SU-DHL-6 (cell line): Measurements from ENCODE around the gene PA2G4.

Experiments used
- H2AFZ ChIP-seq: fragments of 200-600 bp; sonication (generic); 2 replicates; pipeline ENCODE4 v1.6.1; 2014; ENCODE audit warnings: low read depth, mild to moderate bottlenecking, moderate library complexity, mixed read lengths, antibody characterized with exemption, low read length; ENCODE audit not compliant: severe bottlenecking
- H3F3A ChIP-seq: fragments of 200-600 bp; shearing (Covaris generic); 2 replicates; pipeline ENCODE4 v1.6.0; 2016; ENCODE audit warnings: antibody characterized with exemption, mild to moderate bottlenecking; ENCODE audit not compliant: insufficient read depth
- H3K27ac ChIP-seq: fragments of 200-600 bp; sonication (generic); 2 replicates; pipeline ENCODE4 v1.5.1; 2016; ENCODE audit warnings: low read depth, mild to moderate bottlenecking, low read length, moderate library complexity, mixed read lengths
- H3K27me3 ChIP-seq: fragments of 200-600 bp; sonication (generic), shearing (Covaris generic); 2 replicates; pipeline ENCODE4 v1.6.0; 2014; ENCODE audit warnings: mild to moderate bottlenecking, low read length
- H3K36me3 ChIP-seq: fragments of 200-600 bp; sonication (generic); 2 replicates; pipeline ENCODE4 v1.6.1; 2014; ENCODE audit warnings: mild to moderate bottlenecking, low read length, mixed read lengths
- H3K4me2 ChIP-seq: fragments of 300-600, 200-600 bp; shearing (Covaris generic), sonication (generic); 2 replicates; pipeline ENCODE4 v1.6.0; 2014; ENCODE audit warnings: low read length, low read depth, mild to moderate bottlenecking; ENCODE audit not compliant: poor library complexity, severe bottlenecking
- H3K4me3 ChIP-seq: fragments of 200-600 bp; sonication (generic); 2 replicates; pipeline ENCODE4 v1.5.1; 2014; ENCODE audit warnings: antibody characterized with exemption, low read length, mild to moderate bottlenecking, mixed read lengths; ENCODE audit not compliant: insufficient read depth, poor library complexity, severe bottlenecking
- H3K79me2 ChIP-seq: fragments of 200-600 bp; sonication (generic); 2 replicates; pipeline ENCODE4 v1.6.1; 2014; ENCODE audit warnings: mild to moderate bottlenecking, low read length, moderate library complexity; ENCODE audit not compliant: insufficient read depth
- H3K9ac ChIP-seq: fragments of 200-600 bp; sonication (generic); 2 replicates; pipeline ENCODE4 v1.7.0; 2014; ENCODE audit warnings: mild to moderate bottlenecking, low read length
- H3K9me2 ChIP-seq: fragments of 200-600 bp; sonication (generic); replicated peaks from 2 replicates; pipeline ENCODE4 v1.6.1; 2014; ENCODE audit warnings: low read length; ENCODE audit not compliant: insufficient read depth
- H3K9me3 ChIP-seq: fragments of 200-600 bp; sonication (generic); 2 replicates; pipeline ENCODE4 v1.6.1; 2014; ENCODE audit warnings: low read length, mixed read lengths; ENCODE audit not compliant: insufficient read depth
- H4K20me1 ChIP-seq: fragments of 200-600 bp; sonication (generic); 2 replicates; pipeline ENCODE4 v1.6.1; 2014; ENCODE audit warnings: low read depth, mild to moderate bottlenecking, antibody characterized with exemption, low read length, moderate library complexity, mixed read lengths
- EZH2phosphoT487 ChIP-seq: fragments of 200-600 bp; sonication (generic), shearing (Covaris generic); conservative IDR thresholded peaks from 2 replicates; pipeline ENCODE4 v1.6.1; 2018; ENCODE audit warnings: mild to moderate bottlenecking, antibody characterized with exemption, low read length, moderate library complexity, mixed read lengths
- TF ChIP-seq, protein P1 (sequence below): fragments of 200-600 bp; sonication (generic); IDR thresholded peaks from one replicate; pipeline ENCODE4 v1.5.1; 2017; ENCODE audit warnings: antibody characterized with exemption, mild to moderate bottlenecking, low read length, moderate library complexity; ENCODE audit not compliant: insufficient read depth, poor library complexity, severe bottlenecking

Gene PA2G4

DNA sequence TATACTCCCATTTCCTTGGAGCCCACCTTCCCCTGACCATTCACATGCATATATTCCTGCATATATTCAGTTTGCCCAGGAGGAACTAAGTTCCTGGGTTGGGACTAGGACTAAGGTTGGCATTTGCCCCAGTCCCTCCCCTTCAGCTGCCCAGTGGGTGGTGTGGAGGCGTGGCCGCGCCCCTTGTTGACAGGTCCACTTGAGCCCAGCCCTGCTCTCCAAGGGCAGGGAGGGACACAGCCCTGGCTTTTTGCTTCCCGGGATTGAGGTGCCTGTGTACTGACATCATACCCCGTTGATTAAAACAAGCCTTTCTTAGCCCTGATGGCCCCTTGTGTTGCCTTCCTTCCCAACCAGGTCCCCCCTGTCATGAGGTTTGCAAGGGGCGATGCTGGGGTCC is 17.1 kb upstream of the PA2G4 start:
- H3K27ac ChIP-seq = no peak overlapping the region

GRCh38 chr12:56097738-56098137 is 6.6 kb upstream of the PA2G4 start:
- Histone ChIP-seq H3F3A (no peaks in the 10 kb centered on the region), H3K36me3 (no peaks in the 10 kb centered on the region), H3K9me3 (no peaks in the 10 kb centered on the region), H3K4me3 (no peak overlapping the region), H3K27ac (no peak overlapping the region), H3K9me2 (no peaks in the 10 kb centered on the region), H3K27me3 (no peaks in the 10 kb centered on the region), H3K4me2 (no peak overlapping the region), H3K79me2 (no peaks in the 10 kb centered on the region), H2AFZ (no peak overlapping the region), H4K20me1 (no peaks in the 10 kb centered on the region), H3K9ac (no peak overlapping the region)
- TF ChIP-seq EZH2phosphoT487 = no peak
- TF ChIP-seq, protein P1, sequence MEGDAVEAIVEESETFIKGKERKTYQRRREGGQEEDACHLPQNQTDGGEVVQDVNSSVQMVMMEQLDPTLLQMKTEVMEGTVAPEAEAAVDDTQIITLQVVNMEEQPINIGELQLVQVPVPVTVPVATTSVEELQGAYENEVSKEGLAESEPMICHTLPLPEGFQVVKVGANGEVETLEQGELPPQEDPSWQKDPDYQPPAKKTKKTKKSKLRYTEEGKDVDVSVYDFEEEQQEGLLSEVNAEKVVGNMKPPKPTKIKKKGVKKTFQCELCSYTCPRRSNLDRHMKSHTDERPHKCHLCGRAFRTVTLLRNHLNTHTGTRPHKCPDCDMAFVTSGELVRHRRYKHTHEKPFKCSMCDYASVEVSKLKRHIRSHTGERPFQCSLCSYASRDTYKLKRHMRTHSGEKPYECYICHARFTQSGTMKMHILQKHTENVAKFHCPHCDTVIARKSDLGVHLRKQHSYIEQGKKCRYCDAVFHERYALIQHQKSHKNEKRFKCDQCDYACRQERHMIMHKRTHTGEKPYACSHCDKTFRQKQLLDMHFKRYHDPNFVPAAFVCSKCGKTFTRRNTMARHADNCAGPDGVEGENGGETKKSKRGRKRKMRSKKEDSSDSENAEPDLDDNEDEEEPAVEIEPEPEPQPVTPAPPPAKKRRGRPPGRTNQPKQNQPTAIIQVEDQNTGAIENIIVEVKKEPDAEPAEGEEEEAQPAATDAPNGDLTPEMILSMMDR = no peak

More for the DNA sequence above, 17.1 kb upstream of the PA2G4 start:
- H3F3A ChIP-seq = 0 out of 2 replicates have a peak, but pooled peaks cover 2% of the 10 kb centered on the region
- H3K36me3 ChIP-seq = no peaks in the 10 kb centered on the region
- no peaks in the 10 kb centered on the region for H4K20me1 ChIP-seq
- no peak overlapping the region for H2AFZ ChIP-seq
- TF ChIP-seq, protein P1 = no peak
- no peak for TF ChIP-seq EZH2phosphoT487
- no peak overlapping the region for H3K4me3 ChIP-seq
- no peak overlapping the region for H3K4me2 ChIP-seq
- no peaks in the 10 kb centered on the region for H3K9me2 ChIP-seq
- H3K27me3 ChIP-seq = no peaks in the 10 kb centered on the region
- H3K9me3 ChIP-seq = no peaks in the 10 kb centered on the region
- H3K79me2 ChIP-seq = no peaks in the 10 kb centered on the region
- H3K9ac ChIP-seq = no peak overlapping the region

DNA sequence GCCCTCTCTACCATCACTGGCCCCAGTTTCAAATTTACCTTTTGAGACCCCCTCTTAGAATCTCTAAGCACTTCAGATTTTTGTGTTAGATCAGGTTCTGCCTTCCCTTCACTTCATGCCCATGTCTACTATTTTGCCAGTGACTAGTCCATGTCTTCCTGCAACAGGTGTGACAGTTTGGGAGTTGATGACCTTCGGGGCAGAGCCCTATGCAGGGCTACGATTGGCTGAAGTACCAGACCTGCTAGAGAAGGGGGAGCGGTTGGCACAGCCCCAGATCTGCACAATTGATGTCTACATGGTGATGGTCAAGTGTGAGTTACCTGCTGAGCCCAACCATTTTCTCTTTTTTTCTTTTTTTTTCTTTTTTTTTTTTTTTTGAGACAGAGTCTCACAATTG is 5.8 kb upstream of the PA2G4 start:
- Histone ChIP-seq H3K4me2 (no peak overlapping the region), H4K20me1 (no peaks in the 10 kb centered on the region), H3K4me3 (no peak overlapping the region), H3K27ac (no peak overlapping the region), H3F3A (peaks cover 8% of the 10 kb centered on the region; the same call in 1 of the 2 replicates), H3K79me2 (no peaks in the 10 kb centered on the region), H3K9ac (no peak overlapping the region), H3K36me3 (no peaks in the 10 kb centered on the region), H3K27me3 (no peaks in the 10 kb centered on the region), H3K9me2 (no peaks in the 10 kb centered on the region), H2AFZ (no peak overlapping the region), H3K9me3 (no peaks in the 10 kb centered on the region)
- TF ChIP-seq, protein P1 = no peak
- TF ChIP-seq EZH2phosphoT487 = no peak

GRCh38 chr12:56099787-56100186 is 4.6 kb upstream of the PA2G4 start:
- no peaks in the 10 kb centered on the region for H3K9me2 ChIP-seq
- TF ChIP-seq, protein P1 = no peak
- no peak overlapping the region for H2AFZ ChIP-seq
- peaks cover 5% of the 10 kb centered on the region for H3K79me2 ChIP-seq
- H3K27me3 ChIP-seq = no peaks in the 10 kb centered on the region
- no peak overlapping the region for H3K4me2 ChIP-seq
- H3K9ac ChIP-seq = no peak overlapping the region
- no peaks in the 10 kb centered on the region for H3K36me3 ChIP-seq
- H4K20me1 ChIP-seq = no peaks in the 10 kb centered on the region
- no peaks in the 10 kb centered on the region for H3K9me3 ChIP-seq
- H3F3A ChIP-seq = peaks cover 10% of the 10 kb centered on the region; the same call in 1 of the 2 replicates
- H3K4me3 ChIP-seq = no peak overlapping the region
- H3K27ac ChIP-seq = no peak overlapping the region
